ENCODE data around the gene ACSF3.
"Not testable (repeated sequence)": the region's sequence is repeated elsewhere in the genome, so short reads cannot be mapped to it uniquely, and the experiment has no call there.

The ACSF3 gene

GRCh38 chr16:89163297-89163696, 69.6 kb downstream of the ACSF3 start:
- DNase-seq, result no peak

- no peak for DNase-seq
Measured at GRCh38 chr16:89164436-89164835, 70.8 kb downstream of the ACSF3 start.

- DNase-seq, result no peak
Measured at GRCh38 chr16:89164847-89165680, 71.4 kb downstream of the ACSF3 start.

GRCh38 chr16:89165681-89165979, 72.0 kb downstream of the ACSF3 start:
- DNase-seq, result not testable (repeated sequence)

- DNase-seq, result no peak
Measured at GRCh38 chr16:89166696-89167424, 73.2 kb downstream of the ACSF3 start.

- DNase-seq, result peak; percentile 44 to 53
Measured at GRCh38 chr16:89167425-89167941, 73.8 kb downstream of the ACSF3 start.

- no peak for DNase-seq
Measured at GRCh38 chr16:89168381-89169189, 74.9 kb downstream of the ACSF3 start.

GRCh38 chr16:89169778-89170177, 76.1 kb downstream of the ACSF3 start:
- DNase-seq, result no peak

- no peak for DNase-seq
Measured at GRCh38 chr16:89170346-89171215, 76.9 kb downstream of the ACSF3 start.

- peak; percentile 70 to 85 for DNase-seq
Measured at GRCh38 chr16:89171216-89172170, 77.8 kb downstream of the ACSF3 start, which contains the start of gene CDH15. CDH15 (plus strand) TSS chr16:89171748; CDS start chr16:89171832, 84 bp downstream.

GRCh38 chr16:89172171-89172527, 78.5 kb downstream of the ACSF3 start:
- DNase-seq, result no peak

- DNase-seq, result no peak
Measured at GRCh38 chr16:89172528-89173173, 79.0 kb downstream of the ACSF3 start.

- DNase-seq, result no peak
Measured at GRCh38 chr16:89173174-89173921, 79.7 kb downstream of the ACSF3 start.

GRCh38 chr16:89174055-89174827, 80.6 kb downstream of the ACSF3 start:
- DNase-seq, result no peak

- no peak for DNase-seq
Measured at GRCh38 chr16:89174877-89175276, 81.2 kb downstream of the ACSF3 start.

GRCh38 chr16:89175280-89176146, 81.9 kb downstream of the ACSF3 start:
- no peak for DNase-seq

GRCh38 chr16:89176147-89176690, 82.6 kb downstream of the ACSF3 start:
- DNase-seq, result no peak

- DNase-seq, result no peak
Measured at GRCh38 chr16:89176717-89177116, 83.1 kb downstream of the ACSF3 start.

Data from SW 1271 (cell line).